ENCODE results near the gene SPG21.

Gene SPG21

DNA sequence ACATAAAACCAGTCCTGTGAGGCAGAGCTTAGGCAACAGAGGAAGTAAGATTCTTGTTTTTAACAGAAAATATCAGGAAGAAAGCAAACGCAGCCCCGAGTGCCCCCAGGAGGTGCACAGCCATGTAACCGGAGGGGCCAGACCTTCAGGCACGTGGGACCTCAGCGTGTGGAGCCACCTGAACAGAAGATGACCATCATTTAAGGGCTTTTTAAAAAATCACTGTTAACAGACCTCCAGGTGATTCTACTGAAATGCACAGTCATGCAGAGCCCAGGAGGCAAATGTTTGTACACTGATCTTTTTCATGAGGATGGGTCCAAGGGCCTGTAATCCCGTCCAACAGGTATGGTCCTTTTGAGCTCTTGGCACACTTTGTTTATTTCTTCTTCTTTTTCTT is 38.8 kb downstream of the SPG21 start:
- no peak for DNase-seq
- H3K27me3 ChIP-seq (ENCODE audit: control insufficient read depth in 1 of 2, insufficient read depth in 1 of 2, low read length in 2 of 2) = no peaks in the 10 kb centered on the region
- H3K27ac ChIP-seq (ENCODE audit: low read length, poor library complexity, severe bottlenecking) = peak overlapping the region; percentile 4
- no peak overlapping the region for H3K23ac ChIP-seq (ENCODE audit: low read length in 2 of 2)
- H2BK120ac ChIP-seq (ENCODE audit: low read depth, low read length) = no peak overlapping the region
- H3K14ac ChIP-seq (ENCODE audit: low read length in 2 of 2) = no peak overlapping the region
- no peak overlapping the region for H3K4me2 ChIP-seq (ENCODE audit: low read length, poor library complexity, severe bottlenecking)
- no peak overlapping the region for H3K4me3 ChIP-seq (ENCODE audit: insufficient read depth in 1 of 2, low read depth in 1 of 2, low read length in 2 of 2)
- H2BK15ac ChIP-seq (ENCODE audit: low read depth, poor library complexity, severe bottlenecking) = no peak overlapping the region
- H3K4ac ChIP-seq (ENCODE audit: low read depth in 1 of 2, low read length in 2 of 2) = no peak overlapping the region
- WGBS = 89% methylated on average over 6 of the region's 6 CpGs
- no peak overlapping the region for H4K8ac ChIP-seq (ENCODE audit: low read length)
- no peak overlapping the region for H3K9ac ChIP-seq (ENCODE audit: low read length)
- H3K36me3 ChIP-seq (ENCODE audit: control insufficient read depth in 1 of 2, insufficient read depth in 2 of 2, low read depth in 1 of 2, low read length in 2 of 2) = peaks cover 9 to 12% of the 10 kb centered on the region in 2 experiments
- no peak overlapping the region for H2AK5ac ChIP-seq (ENCODE audit: low read length, severe bottlenecking)
- H2BK12ac ChIP-seq (ENCODE audit: low read length in 2 of 2) = no peak overlapping the region
- H3K9me3 ChIP-seq (ENCODE audit: control insufficient read depth, low read length) = no peaks in the 10 kb centered on the region
- no peak overlapping the region for H2AFZ ChIP-seq (ENCODE audit: low read depth, low read length)
- no peaks in the 10 kb centered on the region for H3K4me1 ChIP-seq (ENCODE audit: control insufficient read depth, insufficient read depth, low read depth, low read length)
- H2BK5ac ChIP-seq (ENCODE audit: low read depth, low read length, poor library complexity, severe bottlenecking) = no peak overlapping the region
- H3K79me1 ChIP-seq (replicated peaks; ENCODE audit: low read length, poor library complexity, severe bottlenecking) = no peaks in the 10 kb centered on the region
- no peak overlapping the region for H3K18ac ChIP-seq (ENCODE audit: low read depth in 1 of 2, low read length in 2 of 2)
- no peak overlapping the region for H4K91ac ChIP-seq (ENCODE audit: low read length)

DNA sequence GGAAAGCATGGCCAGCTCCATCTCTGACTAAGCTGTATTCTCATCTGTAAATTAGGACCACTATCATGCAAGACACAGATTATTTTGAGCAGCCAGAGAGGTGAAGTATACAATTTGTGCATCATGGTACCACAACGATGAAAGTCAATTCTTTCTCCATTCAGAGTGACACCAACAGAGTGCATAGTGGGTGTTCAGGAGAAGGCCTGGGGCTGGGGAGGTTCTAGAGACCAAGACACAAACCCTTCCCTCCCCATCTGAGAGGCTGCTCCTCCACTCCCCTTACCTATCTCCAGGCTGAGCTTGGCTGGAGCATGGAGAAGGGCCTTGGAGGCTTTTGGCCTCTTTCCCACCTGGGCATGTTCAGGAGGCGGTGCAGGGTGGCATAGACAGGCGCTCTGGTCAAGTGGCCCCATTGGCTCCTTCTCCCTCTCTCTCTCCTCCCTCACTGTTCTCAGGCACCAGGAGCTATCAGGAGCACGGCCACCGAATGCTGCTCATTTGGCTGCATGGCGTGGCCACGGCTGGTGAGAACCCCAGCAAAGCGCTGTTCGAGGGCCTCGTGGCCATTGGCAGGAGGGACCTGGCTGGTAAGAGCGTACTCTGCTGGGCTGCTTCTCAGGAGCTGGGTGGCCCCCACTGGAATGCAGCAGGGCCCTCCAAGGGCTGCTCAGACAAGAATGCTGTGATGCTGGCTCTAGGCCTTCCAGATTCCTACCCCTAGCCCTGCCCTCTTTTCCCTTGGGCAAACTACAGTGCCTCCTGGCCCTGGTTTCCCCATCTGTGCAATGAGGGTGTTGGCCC is 40.1 kb downstream of the SPG21 start:
- Histone ChIP-seq H3K27me3 (ENCODE audit: control insufficient read depth in 1 of 2, insufficient read depth in 1 of 2, low read length in 2 of 2) (no peaks in the 10 kb centered on the region), H2BK15ac (ENCODE audit: low read depth, poor library complexity, severe bottlenecking) (no peak overlapping the region), H2BK12ac (ENCODE audit: low read length in 2 of 2) (no peak overlapping the region), H3K18ac (ENCODE audit: low read depth in 1 of 2, low read length in 2 of 2) (no peak overlapping the region), H3K9ac (ENCODE audit: low read length) (no peak overlapping the region), H3K9me3 (ENCODE audit: control insufficient read depth, low read length) (no peaks in the 10 kb centered on the region), H3K36me3 (ENCODE audit: control insufficient read depth in 1 of 2, insufficient read depth in 2 of 2, low read depth in 1 of 2, low read length in 2 of 2) (peaks cover 3 to 4% of the 10 kb centered on the region in 2 experiments), H3K4me2 (ENCODE audit: low read length, poor library complexity, severe bottlenecking) (no peak overlapping the region), H4K8ac (ENCODE audit: low read length) (no peak overlapping the region), H2BK120ac (ENCODE audit: low read depth, low read length) (no peak overlapping the region), H2AFZ (ENCODE audit: low read depth, low read length) (no peak overlapping the region), H3K4ac (ENCODE audit: low read depth in 1 of 2, low read length in 2 of 2) (no peak overlapping the region), H3K27ac (ENCODE audit: low read length, poor library complexity, severe bottlenecking) (no peak overlapping the region), H3K23ac (ENCODE audit: low read length in 2 of 2) (no peak overlapping the region), H3K4me3 (ENCODE audit: insufficient read depth in 1 of 2, low read depth in 1 of 2, low read length in 2 of 2) (no peak overlapping the region), H2BK5ac (ENCODE audit: low read depth, low read length, poor library complexity, severe bottlenecking) (no peak overlapping the region), H3K4me1 (ENCODE audit: control insufficient read depth, insufficient read depth, low read depth, low read length) (no peaks in the 10 kb centered on the region), H2AK5ac (ENCODE audit: low read length, severe bottlenecking) (no peak overlapping the region), H4K91ac (ENCODE audit: low read length) (no peak overlapping the region), H3K79me1 (replicated peaks; ENCODE audit: low read length, poor library complexity, severe bottlenecking) (no peaks in the 10 kb centered on the region), H3K14ac (ENCODE audit: low read length in 2 of 2) (no peak overlapping the region)
- WGBS = 97% methylated on average over 11 of the region's 11 CpGs
- DNase-seq = no peak

DNA sequence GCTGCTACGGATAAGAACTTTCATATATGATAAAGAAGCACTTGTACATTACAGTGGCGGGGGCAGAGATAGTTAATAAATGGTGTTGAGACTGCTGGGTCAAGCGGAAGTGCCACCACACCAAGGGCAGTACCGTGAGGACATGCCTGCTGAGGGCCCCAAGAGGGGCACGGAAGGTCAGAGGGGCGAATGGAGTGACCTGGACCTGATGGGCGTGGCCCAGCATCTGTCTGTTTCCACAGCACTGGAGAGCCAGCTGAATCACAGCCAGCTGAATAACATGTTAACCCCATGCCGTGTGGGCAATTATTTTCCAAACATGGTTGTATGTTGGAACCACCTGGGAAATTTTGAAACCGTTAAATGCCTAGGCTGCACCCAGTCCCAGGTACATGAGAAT is 40.8 kb downstream of the SPG21 start:
- Histone ChIP-seq H3K27ac (ENCODE audit: low read length, poor library complexity, severe bottlenecking) (no peak overlapping the region), H4K91ac (ENCODE audit: low read length) (no peak overlapping the region), H4K8ac (ENCODE audit: low read length) (no peak overlapping the region), H2AFZ (ENCODE audit: low read depth, low read length) (no peak overlapping the region), H3K18ac (ENCODE audit: low read depth in 1 of 2, low read length in 2 of 2) (no peak overlapping the region), H3K4me3 (ENCODE audit: insufficient read depth in 1 of 2, low read depth in 1 of 2, low read length in 2 of 2) (no peak overlapping the region), H2BK5ac (ENCODE audit: low read depth, low read length, poor library complexity, severe bottlenecking) (no peak overlapping the region), H3K14ac (ENCODE audit: low read length in 2 of 2) (no peak overlapping the region), H3K9me3 (ENCODE audit: control insufficient read depth, low read length) (no peaks in the 10 kb centered on the region), H2BK120ac (ENCODE audit: low read depth, low read length) (no peak overlapping the region), H2BK12ac (ENCODE audit: low read length in 2 of 2) (no peak overlapping the region), H3K23ac (ENCODE audit: low read length in 2 of 2) (no peak overlapping the region), H3K9ac (ENCODE audit: low read length) (no peak overlapping the region), H3K36me3 (ENCODE audit: control insufficient read depth in 1 of 2, insufficient read depth in 2 of 2, low read depth in 1 of 2, low read length in 2 of 2) (peaks cover 3 to 4% of the 10 kb centered on the region in 2 experiments), H3K79me1 (replicated peaks; ENCODE audit: low read length, poor library complexity, severe bottlenecking) (no peaks in the 10 kb centered on the region), H3K4me2 (ENCODE audit: low read length, poor library complexity, severe bottlenecking) (no peak overlapping the region), H2AK5ac (ENCODE audit: low read length, severe bottlenecking) (no peak overlapping the region), H2BK15ac (ENCODE audit: low read depth, poor library complexity, severe bottlenecking) (no peak overlapping the region), H3K4me1 (ENCODE audit: control insufficient read depth, insufficient read depth, low read depth, low read length) (no peaks in the 10 kb centered on the region), H3K27me3 (ENCODE audit: control insufficient read depth in 1 of 2, insufficient read depth in 1 of 2, low read length in 2 of 2) (no peaks in the 10 kb centered on the region), H3K4ac (ENCODE audit: low read depth in 1 of 2, low read length in 2 of 2) (no peak overlapping the region)
- no peak for DNase-seq
- WGBS = 92% methylated on average over 9 of the region's 9 CpGs

DNA sequence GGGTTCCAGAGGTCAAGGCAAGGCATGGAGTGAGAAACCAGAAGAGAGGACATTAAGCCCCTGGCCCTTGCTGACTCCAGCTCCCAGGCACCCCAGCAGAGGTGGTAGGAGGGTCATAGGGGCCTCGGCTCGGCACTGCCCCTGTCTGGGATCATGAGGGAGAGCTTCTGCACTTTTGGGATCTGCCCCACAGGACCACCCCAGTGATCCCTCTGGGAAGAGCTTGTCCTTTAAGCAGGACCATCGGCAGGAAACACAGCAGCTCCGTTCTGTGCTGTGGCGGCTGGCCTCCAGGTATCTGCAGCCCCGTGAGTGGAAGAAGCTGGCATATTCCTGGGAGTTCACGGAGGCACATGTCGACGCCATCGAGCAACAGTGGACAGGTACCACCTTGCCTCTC is 42.5 kb downstream of the SPG21 start:
- Histone ChIP-seq H3K18ac (ENCODE audit: low read depth in 1 of 2, low read length in 2 of 2) (no peak overlapping the region), H2AK5ac (ENCODE audit: low read length, severe bottlenecking) (no peak overlapping the region), H3K4me3 (ENCODE audit: insufficient read depth in 1 of 2, low read depth in 1 of 2, low read length in 2 of 2) (no peak overlapping the region), H3K79me1 (replicated peaks; ENCODE audit: low read length, poor library complexity, severe bottlenecking) (no peaks in the 10 kb centered on the region), H4K91ac (ENCODE audit: low read length) (no peak overlapping the region), H2BK15ac (ENCODE audit: low read depth, poor library complexity, severe bottlenecking) (no peak overlapping the region), H3K4me2 (ENCODE audit: low read length, poor library complexity, severe bottlenecking) (no peak overlapping the region), H3K4me1 (ENCODE audit: control insufficient read depth, insufficient read depth, low read depth, low read length) (no peaks in the 10 kb centered on the region), H3K9ac (ENCODE audit: low read length) (no peak overlapping the region), H2BK12ac (ENCODE audit: low read length in 2 of 2) (no peak overlapping the region), H3K27ac (ENCODE audit: low read length, poor library complexity, severe bottlenecking) (no peak overlapping the region), H3K36me3 (ENCODE audit: control insufficient read depth in 1 of 2, insufficient read depth in 2 of 2, low read depth in 1 of 2, low read length in 2 of 2) (peaks cover 3 to 4% of the 10 kb centered on the region in 2 experiments), H3K23ac (ENCODE audit: low read length in 2 of 2) (no peak overlapping the region), H2AFZ (ENCODE audit: low read depth, low read length) (no peak overlapping the region), H2BK5ac (ENCODE audit: low read depth, low read length, poor library complexity, severe bottlenecking) (no peak overlapping the region), H3K4ac (ENCODE audit: low read depth in 1 of 2, low read length in 2 of 2) (no peak overlapping the region), H4K8ac (ENCODE audit: low read length) (no peak overlapping the region), H3K27me3 (ENCODE audit: control insufficient read depth in 1 of 2, insufficient read depth in 1 of 2, low read length in 2 of 2) (no peaks in the 10 kb centered on the region), H3K14ac (ENCODE audit: low read length in 2 of 2) (no peak overlapping the region), H3K9me3 (ENCODE audit: control insufficient read depth, low read length) (no peaks in the 10 kb centered on the region), H2BK120ac (ENCODE audit: low read depth, low read length) (no peak overlapping the region)
- DNase-seq = no peak
- 92% methylated on average over 10 of the region's 10 CpGs for WGBS
